Measurements from ENCODE around the gene KLC1. TPM values are rescaled to one million over a fixed set of nuclear protein-coding genes. Genes with fewer than 3 reads are reported as not detected.

The KLC1 gene
- total RNA-seq: 100 to 1,000 TPM; 207 to 300 TPM
- 100 to 1,000 TPM; 503 to 505 TPM for polyA plus RNA-seq (ENCODE audit: insufficient read length in 2 of 2)
- long read RNA-seq, donor 1, full-length matches to known transcripts: 33 of 143 reads
- long read RNA-seq, donor 1, partial matches to known transcripts: 47 of 143 reads
- long read RNA-seq, donor 1, other reads (novel, unspliced or antisense): 63 of 143 reads
- long read RNA-seq, donor 2, partial matches to known transcripts: 5 of 24 reads
- long read RNA-seq, donor 2, other reads (novel, unspliced or antisense): 6 of 24 reads
- long read RNA-seq, donor 3, full-length matches to known transcripts: 19 of 69 reads
- long read RNA-seq, donor 3, partial matches to known transcripts: 23 of 69 reads
- long read RNA-seq, donor 3, other reads (novel, unspliced or antisense): 27 of 69 reads
- long read RNA-seq, donor 4, transcript KLC1-221 (2 exons, 1,150 nt): major isoform, 5 of 25 reads
- long read RNA-seq, donor 4, partial matches to known transcripts: 5 of 25 reads
- long read RNA-seq, donor 4, other reads (novel, unspliced or antisense): 0 of 25 reads

DNA sequence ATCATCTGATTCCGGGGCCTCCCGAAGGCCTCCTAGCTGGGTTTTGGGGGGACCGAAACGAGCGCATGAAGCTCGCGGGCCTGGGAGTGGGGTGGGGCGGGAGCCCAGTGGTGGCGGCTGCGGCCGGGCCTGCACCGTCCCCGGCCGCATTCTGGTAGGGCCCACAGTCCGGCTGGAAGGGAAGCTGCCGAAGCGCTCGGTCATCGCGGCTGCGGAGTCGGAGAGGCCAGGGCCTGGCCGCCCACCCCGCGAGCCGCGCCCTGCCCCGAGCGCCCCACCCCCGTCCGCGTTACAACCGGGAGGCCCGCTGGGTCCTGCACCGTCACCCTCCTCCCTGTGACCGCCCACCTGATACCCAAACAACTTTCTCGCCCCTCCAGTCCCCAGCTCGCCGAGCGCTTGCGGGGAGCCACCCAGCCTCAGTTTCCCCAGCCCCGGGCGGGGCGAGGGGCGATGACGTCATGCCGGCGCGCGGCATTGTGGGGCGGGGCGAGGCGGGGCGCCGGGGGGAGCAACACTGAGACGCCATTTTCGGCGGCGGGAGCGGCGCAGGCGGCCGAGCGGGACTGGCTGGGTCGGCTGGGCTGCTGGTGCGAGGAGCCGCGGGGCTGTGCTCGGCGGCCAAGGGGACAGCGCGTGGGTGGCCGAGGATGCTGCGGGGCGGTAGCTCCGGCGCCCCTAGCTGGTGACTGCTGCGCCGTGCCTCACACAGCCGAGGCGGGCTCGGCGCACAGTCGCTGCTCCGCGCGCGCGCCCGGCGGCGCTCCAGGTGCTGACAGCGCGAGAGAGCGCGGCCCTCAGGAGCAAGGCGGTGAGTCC lies at the start of gene KLC1:
Gene KLC1 (plus strand): TSS at position 528 of the 819 bp plus-strand sequence. CDS start 25,354 bp downstream, outside the sequence.
- peak within 1 kb of the TSS; percentile 70 for H3K4me3 ChIP-seq (ENCODE audit: low read depth, low read length)
- peak within 1 kb of the TSS; percentile 92 for H3K27ac ChIP-seq (ENCODE audit: low read depth, low read length)
- DNase-seq (ENCODE audit: low read depth in 4 of 6, low spot score in 6 of 6): peak; percentile 63 to 95 (median 78)
- WGBS (ENCODE audit: insufficient coverage): 0% methylated on average over 97 of the region's 97 CpGs
- H3K27me3 ChIP-seq (ENCODE audit: control insufficient read depth, insufficient read depth, low read length): no peaks in the 10 kb centered on the region
- peaks cover 34% of the 10 kb centered on the region for H3K4me1 ChIP-seq (ENCODE audit: control insufficient read depth, insufficient read depth, low read length)
- no peaks in the 10 kb centered on the region for H3K9me3 ChIP-seq (ENCODE audit: control insufficient read depth, insufficient read depth, low read length)
- peaks cover 16% of the 10 kb centered on the region for H3K36me3 ChIP-seq (ENCODE audit: control insufficient read depth, insufficient read depth, low read length)

DNA sequence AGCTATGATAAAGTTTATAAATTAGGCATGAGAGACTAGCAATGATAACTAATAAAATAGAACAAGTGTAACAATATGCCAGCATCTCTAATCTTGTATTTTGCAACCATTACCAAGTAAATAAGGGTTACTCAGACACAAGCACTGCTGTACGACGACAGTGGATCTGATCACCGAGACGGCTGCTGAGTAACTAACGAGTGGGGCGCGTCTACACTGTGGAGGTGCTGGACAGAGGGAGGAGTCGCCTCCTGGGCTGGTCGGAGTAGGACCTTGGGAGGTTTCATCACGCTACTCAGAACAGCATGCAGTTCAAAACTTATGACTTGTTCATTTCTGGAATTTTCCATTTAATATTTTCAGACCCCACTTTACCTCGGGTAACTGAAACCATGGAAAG lies 47.8 kb upstream of the KLC1 start:
- Histone ChIP-seq H3K9me3 (ENCODE audit: control insufficient read depth, insufficient read depth, low read length) (no peaks in the 10 kb centered on the region), H3K27ac (ENCODE audit: low read depth, low read length) (no peak overlapping the region), H3K36me3 (ENCODE audit: control insufficient read depth, insufficient read depth, low read length) (peaks cover 39% of the 10 kb centered on the region), H3K27me3 (ENCODE audit: control insufficient read depth, insufficient read depth, low read length) (no peaks in the 10 kb centered on the region), H3K4me3 (ENCODE audit: low read depth, low read length) (no peak overlapping the region), H3K4me1 (ENCODE audit: control insufficient read depth, insufficient read depth, low read length) (peaks cover 10% of the 10 kb centered on the region)
- no peak for DNase-seq (ENCODE audit: low read depth in 4 of 6, low spot score in 6 of 6)
- WGBS (ENCODE audit: insufficient coverage): 97% methylated on average over 10 of the region's 11 CpGs

DNA sequence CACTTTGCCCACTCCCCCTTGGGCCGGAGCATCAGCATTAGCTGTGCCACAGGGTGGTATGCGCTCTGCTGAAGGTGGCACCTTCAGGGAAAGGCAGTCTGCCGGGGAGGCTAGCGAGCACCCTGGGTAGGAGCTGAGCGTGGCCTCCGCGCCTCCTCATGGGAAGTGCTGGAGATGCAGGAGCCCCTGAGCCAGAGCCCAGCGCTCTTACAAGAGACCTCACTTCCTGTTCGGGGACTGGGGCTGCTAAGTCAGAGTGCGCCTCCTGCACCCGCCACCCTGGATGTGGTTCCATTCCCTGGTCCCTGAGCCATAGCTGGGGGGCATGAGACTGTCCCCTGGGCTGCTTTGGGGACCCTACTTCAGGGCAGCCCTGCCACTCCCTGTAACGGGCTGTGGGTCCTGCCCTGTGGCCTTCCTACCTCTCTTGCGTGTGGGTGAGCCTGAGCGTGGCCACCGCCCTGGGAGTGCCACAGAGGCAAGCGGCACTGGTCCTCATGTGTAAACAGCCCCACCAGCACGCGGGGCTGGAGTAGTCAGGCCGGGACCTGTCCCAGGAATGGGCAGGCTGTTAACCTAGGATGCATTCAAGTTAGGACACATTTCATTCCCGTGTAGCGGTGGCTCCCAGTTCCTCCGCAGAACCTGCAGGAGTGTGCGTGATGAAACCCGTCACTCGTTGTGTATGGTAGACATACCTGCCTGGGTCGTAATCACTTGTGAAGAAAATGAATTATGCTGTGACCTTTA lies 46.9 kb upstream of the KLC1 start:
- H3K9me3 ChIP-seq (ENCODE audit: control insufficient read depth, insufficient read depth, low read length): no peaks in the 10 kb centered on the region
- peaks cover 35% of the 10 kb centered on the region for H3K36me3 ChIP-seq (ENCODE audit: control insufficient read depth, insufficient read depth, low read length)
- no peaks in the 10 kb centered on the region for H3K27me3 ChIP-seq (ENCODE audit: control insufficient read depth, insufficient read depth, low read length)
- no peak overlapping the region for H3K4me3 ChIP-seq (ENCODE audit: low read depth, low read length)
- DNase-seq (ENCODE audit: low read depth in 4 of 6, low spot score in 6 of 6): no peak
- no peak overlapping the region for H3K27ac ChIP-seq (ENCODE audit: low read depth, low read length)
- WGBS (ENCODE audit: insufficient coverage): 95% methylated on average over 21 of the region's 26 CpGs
- H3K4me1 ChIP-seq (ENCODE audit: control insufficient read depth, insufficient read depth, low read length): peaks cover under 1% of the 10 kb centered on the region

DNA sequence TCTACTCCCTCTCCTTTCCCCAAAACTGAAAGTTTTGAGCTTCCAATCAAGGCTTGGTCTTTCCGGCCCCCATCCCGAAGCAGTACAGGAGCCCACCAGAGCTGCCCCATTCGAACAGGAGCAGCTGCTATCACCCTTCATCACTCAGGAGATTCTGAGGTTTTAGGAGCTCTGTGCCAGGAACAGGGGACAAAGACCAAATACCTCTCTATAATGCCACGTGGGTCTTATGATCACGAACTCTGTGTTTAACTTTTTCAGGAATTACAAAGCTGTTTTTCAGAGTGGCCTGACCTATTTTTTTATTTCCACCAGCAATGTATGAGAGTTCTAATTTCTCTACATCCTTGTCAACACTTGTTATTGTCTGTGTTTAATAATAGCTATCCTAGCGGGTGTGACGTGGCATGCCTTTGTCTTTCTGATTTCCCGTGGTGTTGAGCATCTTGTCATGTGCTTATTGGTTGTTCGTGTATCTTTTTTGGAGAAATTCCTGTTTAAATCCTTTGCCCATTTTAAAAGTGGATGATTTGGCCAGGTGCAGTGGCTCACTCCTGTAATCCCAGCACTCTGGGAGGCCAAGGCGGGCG lies 44.6 kb upstream of the KLC1 start:
- Histone ChIP-seq H3K4me1 (ENCODE audit: control insufficient read depth, insufficient read depth, low read length) (no peaks in the 10 kb centered on the region), H3K4me3 (ENCODE audit: low read depth, low read length) (no peak overlapping the region), H3K9me3 (ENCODE audit: control insufficient read depth, insufficient read depth, low read length) (no peaks in the 10 kb centered on the region), H3K36me3 (ENCODE audit: control insufficient read depth, insufficient read depth, low read length) (peaks cover 40% of the 10 kb centered on the region), H3K27me3 (ENCODE audit: control insufficient read depth, insufficient read depth, low read length) (no peaks in the 10 kb centered on the region), H3K27ac (ENCODE audit: low read depth, low read length) (no peak overlapping the region)
- no peak for DNase-seq (ENCODE audit: low read depth in 4 of 6, low spot score in 6 of 6)
- WGBS (ENCODE audit: insufficient coverage): 92% methylated on average over 5 of the region's 11 CpGs

DNA sequence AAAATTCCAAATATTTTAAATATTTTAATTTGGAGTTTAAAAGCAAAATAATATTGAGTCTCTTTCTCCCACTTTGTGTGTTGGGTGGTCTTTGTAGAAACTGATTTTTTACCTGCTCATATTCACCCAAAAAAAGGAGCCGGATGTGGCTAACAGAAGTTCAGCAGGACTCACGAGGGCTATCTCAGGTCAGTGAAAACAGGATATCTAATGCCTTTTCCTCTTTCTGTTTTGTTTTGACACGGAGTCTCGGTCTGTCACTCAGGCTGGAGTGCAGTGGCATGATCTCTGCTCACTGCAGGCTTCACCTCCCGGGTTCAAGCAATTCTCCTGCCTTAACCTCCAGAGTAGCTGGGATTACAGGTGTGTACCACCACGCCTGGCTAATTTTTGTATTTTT lies 35.4 kb upstream of the KLC1 start:
- Histone ChIP-seq H3K36me3 (ENCODE audit: control insufficient read depth, insufficient read depth, low read length) (peaks cover 41% of the 10 kb centered on the region), H3K9me3 (ENCODE audit: control insufficient read depth, insufficient read depth, low read length) (no peaks in the 10 kb centered on the region), H3K4me3 (ENCODE audit: low read depth, low read length) (no peak overlapping the region), H3K4me1 (ENCODE audit: control insufficient read depth, insufficient read depth, low read length) (peaks cover 30% of the 10 kb centered on the region), H3K27ac (ENCODE audit: low read depth, low read length) (peak overlapping the region; percentile 83), H3K27me3 (ENCODE audit: control insufficient read depth, insufficient read depth, low read length) (no peaks in the 10 kb centered on the region)
- no peak for DNase-seq (ENCODE audit: low read depth in 4 of 6, low spot score in 6 of 6)
- WGBS (ENCODE audit: insufficient coverage): 89% methylated on average over 3 of the region's 6 CpGs

DNA sequence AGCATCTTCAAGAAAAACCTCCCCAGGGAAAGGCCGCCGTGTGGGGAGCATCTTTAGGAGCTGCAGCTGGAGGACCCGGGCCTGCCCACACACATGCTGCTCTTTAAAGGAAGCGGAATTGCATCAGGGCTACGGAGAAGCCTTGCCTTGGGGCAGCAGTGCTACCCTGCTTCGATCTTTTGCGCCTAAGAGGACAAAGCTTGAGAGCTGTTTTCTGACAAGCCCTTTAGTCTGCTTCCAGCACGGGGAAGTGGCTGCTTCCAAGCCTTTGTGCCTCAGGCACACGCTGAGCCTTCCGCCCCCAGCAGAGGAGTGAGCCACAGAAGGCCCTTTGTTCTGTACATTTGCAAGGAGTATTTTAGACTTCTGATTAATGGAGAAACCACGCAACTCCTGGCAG lies 34.7 kb upstream of the KLC1 start:
- peak in 4 of 6 donors; percentile 50 to 90 (median 72) for DNase-seq (ENCODE audit: low read depth in 4 of 6, low spot score in 6 of 6)
- Histone ChIP-seq H3K4me1 (ENCODE audit: control insufficient read depth, insufficient read depth, low read length) (peaks cover 30% of the 10 kb centered on the region), H3K36me3 (ENCODE audit: control insufficient read depth, insufficient read depth, low read length) (peaks cover 35% of the 10 kb centered on the region), H3K4me3 (ENCODE audit: low read depth, low read length) (no peak overlapping the region), H3K9me3 (ENCODE audit: control insufficient read depth, insufficient read depth, low read length) (no peaks in the 10 kb centered on the region), H3K27me3 (ENCODE audit: control insufficient read depth, insufficient read depth, low read length) (no peaks in the 10 kb centered on the region), H3K27ac (ENCODE audit: low read depth, low read length) (peak overlapping the region; percentile 83)
- WGBS (ENCODE audit: insufficient coverage): 13% methylated on average over 8 of the region's 11 CpGs

DNA sequence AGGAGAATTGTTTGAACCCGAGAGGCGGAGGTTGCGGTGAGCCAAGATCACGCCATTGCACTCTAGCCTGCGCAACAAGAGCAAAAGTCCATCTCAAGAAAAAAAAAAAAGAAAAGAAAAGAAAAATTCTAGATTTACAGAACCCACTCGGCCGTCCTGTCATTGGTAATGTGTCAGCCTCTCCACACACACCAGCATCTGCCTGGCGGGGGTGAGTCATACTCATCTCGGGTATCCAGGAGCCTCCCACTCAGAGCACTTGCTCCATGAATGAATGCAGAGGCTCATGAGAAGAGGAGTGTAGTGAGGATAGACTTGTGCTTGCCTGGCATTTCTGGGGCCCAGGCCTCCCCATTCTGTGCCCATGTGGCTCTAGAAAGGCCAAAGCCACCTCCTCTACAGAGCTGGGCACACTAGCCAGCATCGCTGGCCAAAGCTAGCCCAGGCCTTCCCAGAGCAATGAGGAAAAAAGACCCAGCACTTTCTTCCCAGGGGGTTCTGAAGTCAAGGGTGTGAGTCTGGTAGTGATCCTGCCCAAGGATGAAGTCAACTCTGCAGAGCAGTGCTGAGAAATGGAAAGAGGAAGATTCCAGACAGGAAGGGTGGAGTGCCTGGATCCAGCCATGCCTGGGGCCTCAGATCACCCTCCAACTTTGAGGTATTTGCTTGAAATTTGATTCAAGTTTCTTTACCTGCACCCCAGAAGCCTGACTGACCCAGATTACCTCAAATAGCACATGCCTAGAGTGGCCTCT lies 31.2 kb upstream of the KLC1 start:
- 93% methylated on average over 3 of the region's 10 CpGs for WGBS (ENCODE audit: insufficient coverage)
- Histone ChIP-seq H3K36me3 (ENCODE audit: control insufficient read depth, insufficient read depth, low read length) (peaks cover 12% of the 10 kb centered on the region), H3K27me3 (ENCODE audit: control insufficient read depth, insufficient read depth, low read length) (no peaks in the 10 kb centered on the region), H3K4me3 (ENCODE audit: low read depth, low read length) (no peak overlapping the region), H3K4me1 (ENCODE audit: control insufficient read depth, insufficient read depth, low read length) (peaks cover 30% of the 10 kb centered on the region), H3K9me3 (ENCODE audit: control insufficient read depth, insufficient read depth, low read length) (no peaks in the 10 kb centered on the region), H3K27ac (ENCODE audit: low read depth, low read length) (no peak overlapping the region)
- no peak for DNase-seq (ENCODE audit: low read depth in 4 of 6, low spot score in 6 of 6)

DNA sequence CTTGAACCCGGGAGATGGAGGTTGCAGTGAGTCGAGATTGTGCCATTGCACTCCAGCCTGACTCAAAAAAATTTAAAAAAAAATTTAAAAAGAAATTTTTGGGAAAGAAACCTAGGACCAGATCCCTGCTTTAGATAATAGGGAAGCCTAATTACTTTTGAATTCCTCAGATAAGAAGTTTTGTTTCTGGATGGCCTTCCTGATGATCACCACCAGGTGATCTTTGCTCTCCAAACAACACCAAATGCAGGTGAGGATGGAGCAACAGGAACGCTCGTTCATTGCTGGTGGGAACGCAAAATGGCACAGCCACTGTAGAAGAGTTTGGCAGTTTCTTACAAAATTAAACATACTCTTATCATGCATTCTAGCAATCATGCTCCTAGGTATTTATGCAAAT lies 28.5 kb upstream of the KLC1 start:
- Histone ChIP-seq H3K36me3 (ENCODE audit: control insufficient read depth, insufficient read depth, low read length) (peaks cover 10% of the 10 kb centered on the region), H3K4me3 (ENCODE audit: low read depth, low read length) (no peak overlapping the region), H3K27ac (ENCODE audit: low read depth, low read length) (no peak overlapping the region), H3K4me1 (ENCODE audit: control insufficient read depth, insufficient read depth, low read length) (peaks cover 6% of the 10 kb centered on the region), H3K27me3 (ENCODE audit: control insufficient read depth, insufficient read depth, low read length) (no peaks in the 10 kb centered on the region), H3K9me3 (ENCODE audit: control insufficient read depth, insufficient read depth, low read length) (no peaks in the 10 kb centered on the region)
- no peak for DNase-seq (ENCODE audit: low read depth in 4 of 6, low spot score in 6 of 6)
- WGBS (ENCODE audit: insufficient coverage): no CpG with 5 or more reads among the region's 5 CpGs

All from spinal cord (tissue), 10 donors.